GM08714 (cell line): ENCODE data around the gene TARDBP.
"Not testable (repeated sequence)": the region's sequence is repeated elsewhere in the genome, so short reads cannot be mapped to it uniquely, and the experiment has no call there.

ENCODE experiments used
- H3K4me3 ChIP-seq: fragments of 200-500 bp; sonication (Bioruptor generic); 2 replicates; pipeline ENCODE4 v1.5.1; 2014; ENCODE audit warnings: mild to moderate bottlenecking, low read length, inconsistent platforms
- ZNF274 ChIP-seq: IDR thresholded peaks from 2 replicates; pipeline ENCODE4 v1.6.1; 2012; ENCODE audit warnings: mild to moderate bottlenecking, low read depth, low read length

Gene TARDBP

GRCh38 chr1:11044086-11044848 lies 31.8 kb downstream of the TARDBP start:
- no peak overlapping the region for H3K4me3 ChIP-seq
- TF ChIP-seq ZNF274, result no peak

DNA sequence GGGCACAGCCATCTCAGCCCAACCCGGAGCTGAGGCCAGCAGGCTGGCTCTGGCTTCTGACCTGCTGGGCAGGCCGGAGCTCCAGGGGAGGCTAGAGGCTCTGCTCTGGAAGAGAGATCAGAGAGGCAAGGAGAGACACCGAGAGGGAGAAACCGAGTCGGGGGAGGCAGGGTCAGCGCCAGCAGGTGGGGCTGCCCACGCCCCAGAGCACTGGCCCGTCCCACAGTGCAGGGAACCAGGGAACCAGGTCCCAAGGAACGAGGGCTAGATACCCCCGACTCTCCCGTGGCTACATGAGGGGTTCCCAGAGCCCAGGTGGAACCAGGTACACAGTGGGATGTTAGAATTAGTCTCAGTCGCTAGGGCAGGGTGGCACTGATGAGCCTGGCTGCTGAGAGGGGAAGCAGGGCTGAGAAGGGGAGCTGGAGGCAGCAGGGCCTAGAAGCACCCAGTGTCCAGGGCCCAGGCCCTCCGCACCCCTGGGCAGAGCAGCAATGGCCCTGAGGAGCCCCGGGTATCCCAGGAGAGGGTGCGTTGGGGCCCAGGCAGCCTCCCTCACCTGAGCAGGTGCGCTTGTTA lies 32.5 kb downstream of the TARDBP start:
- TF ChIP-seq ZNF274, result no peak

GRCh38 chr1:11045428-11046269 lies 33.2 kb downstream of the TARDBP start:
- TF ChIP-seq ZNF274, result no peak
- H3K4me3 ChIP-seq, result no peak overlapping the region

More for the DNA sequence above, 32.5 kb downstream of the TARDBP start:
- no peak overlapping the region for H3K4me3 ChIP-seq

DNA sequence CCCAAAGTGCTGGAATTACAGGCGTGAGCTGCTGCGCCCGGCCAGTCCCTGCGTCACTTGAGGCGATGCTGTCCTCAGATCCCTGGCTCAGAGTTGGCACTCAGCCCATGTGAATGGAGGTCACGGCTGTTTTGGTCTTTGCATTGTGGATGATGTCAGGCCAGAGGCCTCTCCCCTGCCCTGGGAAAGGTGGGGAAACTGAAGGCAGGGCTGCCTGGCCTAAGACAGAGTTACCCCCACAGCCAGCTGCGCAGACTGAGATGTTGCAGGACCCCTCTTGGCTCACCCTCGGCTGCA lies 33.8 kb downstream of the TARDBP start:
- TF ChIP-seq ZNF274, result no peak

DNA sequence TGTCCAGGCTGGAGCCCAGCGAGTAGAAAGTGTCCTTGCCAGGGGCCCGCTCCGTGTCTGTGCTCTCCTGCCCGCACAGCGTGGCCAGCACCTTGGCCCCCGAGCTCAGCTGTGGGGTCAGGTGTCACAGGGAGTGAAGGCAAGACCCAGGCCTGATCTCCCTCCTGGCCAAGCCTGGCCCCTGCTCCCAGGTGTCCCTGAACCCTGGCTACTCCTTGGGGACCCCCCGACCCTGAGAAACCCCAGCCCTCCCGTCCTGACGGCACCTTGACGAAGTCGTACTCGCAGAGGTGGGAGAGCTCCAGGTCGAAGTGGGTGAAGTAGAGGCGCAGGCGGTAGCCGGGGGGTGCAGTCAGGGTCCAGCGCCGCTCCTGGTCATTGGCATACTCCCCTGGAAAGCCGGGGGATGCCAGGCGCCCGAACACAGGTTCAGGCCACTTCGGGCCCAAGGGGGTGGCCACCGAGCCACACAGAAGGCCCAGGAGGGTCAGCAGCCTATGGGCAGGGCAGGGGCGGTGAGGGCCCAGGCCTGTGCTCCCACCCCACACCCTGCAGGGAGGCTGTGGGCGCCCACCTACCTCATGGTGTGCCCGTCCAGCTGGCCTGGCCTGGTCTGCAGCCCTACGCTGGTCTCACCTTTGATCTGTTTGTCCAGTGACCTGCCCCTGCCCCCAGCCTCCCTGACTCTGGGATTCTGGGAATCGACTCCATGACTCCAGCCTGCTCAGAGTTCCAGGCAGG lies 34.3 kb downstream of the TARDBP start, which contains the start of gene MASP2:
TSS of gene MASP2 (minus strand) at position 615 of the 741 bp plus-strand sequence. CDS start at position 583, 32 bp downstream.
- TF ChIP-seq ZNF274, result no peak
- no peak within 1 kb of the TSS for H3K4me3 ChIP-seq

More for the DNA sequence above, 33.8 kb downstream of the TARDBP start:
- no peak overlapping the region for H3K4me3 ChIP-seq

GRCh38 chr1:11051121-11051520 lies 38.7 kb downstream of the TARDBP start:
- H3K4me3 ChIP-seq, result not testable (repeated sequence)

- no peak overlapping the region for H3K4me3 ChIP-seq
- no peak for TF ChIP-seq ZNF274
Observed at GRCh38 chr1:11051781-11052511, 39.5 kb downstream of the TARDBP start.

- no peak overlapping the region for H3K4me3 ChIP-seq
- no peak for TF ChIP-seq ZNF274
Observed at GRCh38 chr1:11052839-11053757, 40.6 kb downstream of the TARDBP start.

DNA sequence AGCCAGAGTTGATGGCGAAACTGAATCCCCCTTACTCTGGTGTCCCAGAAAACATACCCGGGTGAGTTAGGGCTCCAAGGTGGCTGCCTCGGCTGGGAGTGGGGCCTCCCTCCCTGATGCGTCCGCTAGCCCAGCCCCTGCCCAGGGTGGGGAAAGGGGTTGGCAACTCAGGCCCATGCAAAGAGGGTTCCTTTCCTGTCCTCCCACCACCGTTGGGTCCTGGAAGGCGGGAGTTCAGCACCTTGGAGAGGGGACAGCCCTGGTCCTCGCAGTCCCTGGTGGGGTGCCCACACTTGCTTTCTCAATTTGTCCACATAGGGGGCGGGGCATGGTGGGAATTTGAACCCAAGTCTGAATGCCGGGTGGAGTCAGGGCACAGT lies 41.3 kb downstream of the TARDBP start:
- TF ChIP-seq ZNF274, result no peak
- H3K4me3 ChIP-seq, result no peak overlapping the region

DNA sequence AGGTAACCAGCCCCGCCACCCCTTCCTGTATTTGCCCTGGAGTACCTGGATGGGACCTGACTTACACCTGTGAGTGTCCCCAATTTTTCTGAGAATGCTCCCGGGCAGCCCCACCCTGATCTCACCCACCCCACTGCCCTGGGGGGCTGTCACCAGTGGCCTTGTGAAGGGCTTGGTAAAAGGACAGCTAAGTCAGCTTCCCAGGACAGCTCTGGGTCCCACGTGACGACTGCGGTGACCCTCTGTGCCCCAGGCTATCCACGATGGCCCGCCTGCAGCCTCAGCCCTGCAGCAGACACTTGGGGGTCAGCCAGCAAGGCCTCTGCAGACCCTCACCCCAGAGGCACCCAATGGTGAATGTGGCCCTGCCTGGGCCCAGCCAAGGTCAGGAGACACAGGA lies 41.7 kb downstream of the TARDBP start:
- TF ChIP-seq ZNF274, result no peak
- H3K4me3 ChIP-seq, result no peak overlapping the region

GRCh38 chr1:11054666-11055065 lies 42.2 kb downstream of the TARDBP start:
- no peak for TF ChIP-seq ZNF274
- H3K4me3 ChIP-seq, result no peak overlapping the region

GRCh38 chr1:11055676-11056075 lies 43.2 kb downstream of the TARDBP start:
- no peak for TF ChIP-seq ZNF274
- H3K4me3 ChIP-seq, result no peak overlapping the region

DNA sequence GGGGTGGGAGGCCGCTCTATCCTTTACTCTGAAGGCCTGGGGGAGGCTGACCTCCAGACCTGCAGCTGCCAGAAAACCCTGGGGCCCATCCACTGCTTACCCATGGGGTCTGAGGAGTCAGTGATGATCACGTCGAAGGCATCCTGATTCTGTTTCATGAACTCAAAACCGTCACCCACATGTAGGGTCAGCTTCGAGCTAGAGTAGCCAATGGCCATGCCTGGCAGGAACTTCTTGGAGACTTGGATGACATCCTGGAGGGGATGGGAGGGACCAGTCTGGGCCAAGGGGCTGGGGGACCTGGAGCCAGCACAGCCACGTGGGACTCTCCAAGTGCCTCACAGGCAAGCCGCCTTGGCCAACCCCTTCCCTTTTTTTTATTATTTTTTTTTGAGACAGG lies 44.0 kb downstream of the TARDBP start:
- no peak overlapping the region for H3K4me3 ChIP-seq
- TF ChIP-seq ZNF274, result no peak
